OCI-LY1 (cell line): ENCODE data around the gene NOX5.

Source experiments
- H2AFZ ChIP-seq: fragments of 200-600 bp; sonication (generic), shearing (Covaris generic); 2 replicates; pipeline ENCODE4 v1.6.0; 2014; ENCODE audit warnings: antibody characterized with exemption, mild to moderate bottlenecking, low read length
- H3F3A ChIP-seq: fragments of 200-600 bp; sonication (generic), shearing (Covaris generic); 2 replicates; pipeline ENCODE4 v1.6.0; 2014; ENCODE audit warnings: mild to moderate bottlenecking, antibody characterized with exemption, low read length, moderate library complexity; ENCODE audit not compliant: insufficient read depth
- H3K27ac ChIP-seq: fragments of 200-600 bp; sonication (generic); 2 replicates; pipeline ENCODE4 v1.5.1; 2014; ENCODE audit warnings: low read length, mixed run types, mild to moderate bottlenecking, low read depth; ENCODE audit not compliant: poor library complexity, severe bottlenecking
- H3K27me3 ChIP-seq: fragments of 200-600 bp; sonication (generic); 2 replicates; pipeline ENCODE4 v1.6.0; 2014; ENCODE audit warnings: antibody characterized with exemption, mild to moderate bottlenecking, low read length, moderate library complexity; ENCODE audit not compliant: insufficient read depth
- H3K36me3 ChIP-seq: fragments of 200-600 bp; sonication (generic); 2 replicates; pipeline ENCODE4 v1.6.1; 2014; ENCODE audit warnings: mild to moderate bottlenecking, antibody characterized with exemption, low read length, moderate library complexity, mixed read lengths; ENCODE audit not compliant: insufficient read depth
- H3K4me1 ChIP-seq: fragments of 200-600 bp; sonication (generic); 2 replicates; pipeline ENCODE4 v1.5.1; 2014; ENCODE audit warnings: mild to moderate bottlenecking, low read length, moderate library complexity; ENCODE audit not compliant: insufficient read depth, severe bottlenecking
- H3K4me2 ChIP-seq: fragments of 200-600 bp; sonication (generic), shearing (Covaris generic); 2 replicates; pipeline ENCODE4 v1.6.1; 2014; ENCODE audit warnings: low read length
- H3K4me3 ChIP-seq: fragments of 200-600 bp; sonication (generic); 2 replicates; pipeline ENCODE4 v1.5.1; 2014; ENCODE audit warnings: low read length, low read depth, mild to moderate bottlenecking, mixed read lengths; ENCODE audit not compliant: poor library complexity, severe bottlenecking
- H3K79me2 ChIP-seq: fragments of 200-600 bp; shearing (Covaris generic); 2 replicates; pipeline ENCODE4 v1.6.1; 2016; ENCODE audit warnings: mixed run types, low read length, mixed read lengths; ENCODE audit not compliant: insufficient read depth
- H3K9ac ChIP-seq: fragments of 200-600 bp; sonication (generic), shearing (Covaris generic); 2 replicates; pipeline ENCODE4 v1.6.1; 2014; ENCODE audit warnings: mild to moderate bottlenecking, low read length, mixed read lengths
- H3K9me2 ChIP-seq: fragments of 200-600 bp; sonication (generic), shearing (Covaris generic); 2 replicates; pipeline ENCODE4 v1.6.1; 2014; ENCODE audit warnings: low read depth, mild to moderate bottlenecking, low read length, mixed read lengths
- H3K9me3 ChIP-seq: fragments of 200-600 bp; shearing (Covaris generic); 2 replicates; pipeline ENCODE4 v1.6.1; 2014; ENCODE audit warnings: low read length, mixed read lengths
- H4K20me1 ChIP-seq: fragments of 200-600 bp; sonication (generic), shearing (Covaris generic); 2 replicates; pipeline ENCODE4 v1.6.0; 2016; ENCODE audit warnings: mild to moderate bottlenecking, low read length; ENCODE audit not compliant: insufficient read depth
- EZH2 ChIP-seq: fragments of 200-600 bp; sonication (generic), shearing (Covaris generic); IDR thresholded peaks from 2 replicates; pipeline ENCODE4 v1.8.0; 2017; ENCODE audit warnings: borderline replicate concordance, mixed run types, mild to moderate bottlenecking, antibody characterized with exemption, low read length, moderate library complexity, mixed read lengths
- TF ChIP-seq, protein P1 (sequence below): fragments of 200-600 bp; sonication (generic), shearing (Covaris generic); IDR thresholded peaks from 2 replicates; pipeline ENCODE4 v1.5.1; 2017; ENCODE audit warnings: mild to moderate bottlenecking, antibody characterized with exemption, low read length, moderate library complexity, mixed read lengths

Gene NOX5

DNA sequence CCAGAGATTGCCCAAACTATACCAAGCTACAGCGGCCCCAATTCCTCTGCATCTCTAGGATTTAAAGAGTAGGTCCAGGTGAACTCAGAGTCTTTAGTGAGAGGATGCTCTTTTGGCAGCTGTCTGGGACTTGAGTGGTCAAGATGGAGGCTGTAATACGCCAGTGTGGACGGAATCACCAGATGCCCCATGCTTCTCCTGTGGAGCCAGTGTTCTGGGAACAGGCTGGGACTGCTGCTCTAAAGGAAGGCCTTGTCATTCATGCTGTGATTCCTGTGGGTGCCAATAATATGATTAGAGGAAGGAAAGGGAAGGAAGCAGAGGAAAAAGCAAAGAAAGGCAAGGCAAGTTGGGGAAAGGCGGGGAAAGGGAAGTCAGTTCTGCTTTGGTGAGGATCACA is 17.4 kb upstream of the NOX5 start:
- no peak overlapping the region for H3K9ac ChIP-seq
- no peaks in the 10 kb centered on the region for H4K20me1 ChIP-seq
- no peak for TF ChIP-seq EZH2
- TF ChIP-seq, protein P1, sequence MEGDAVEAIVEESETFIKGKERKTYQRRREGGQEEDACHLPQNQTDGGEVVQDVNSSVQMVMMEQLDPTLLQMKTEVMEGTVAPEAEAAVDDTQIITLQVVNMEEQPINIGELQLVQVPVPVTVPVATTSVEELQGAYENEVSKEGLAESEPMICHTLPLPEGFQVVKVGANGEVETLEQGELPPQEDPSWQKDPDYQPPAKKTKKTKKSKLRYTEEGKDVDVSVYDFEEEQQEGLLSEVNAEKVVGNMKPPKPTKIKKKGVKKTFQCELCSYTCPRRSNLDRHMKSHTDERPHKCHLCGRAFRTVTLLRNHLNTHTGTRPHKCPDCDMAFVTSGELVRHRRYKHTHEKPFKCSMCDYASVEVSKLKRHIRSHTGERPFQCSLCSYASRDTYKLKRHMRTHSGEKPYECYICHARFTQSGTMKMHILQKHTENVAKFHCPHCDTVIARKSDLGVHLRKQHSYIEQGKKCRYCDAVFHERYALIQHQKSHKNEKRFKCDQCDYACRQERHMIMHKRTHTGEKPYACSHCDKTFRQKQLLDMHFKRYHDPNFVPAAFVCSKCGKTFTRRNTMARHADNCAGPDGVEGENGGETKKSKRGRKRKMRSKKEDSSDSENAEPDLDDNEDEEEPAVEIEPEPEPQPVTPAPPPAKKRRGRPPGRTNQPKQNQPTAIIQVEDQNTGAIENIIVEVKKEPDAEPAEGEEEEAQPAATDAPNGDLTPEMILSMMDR = no peak
- H3K4me2 ChIP-seq = no peak overlapping the region
- no peak overlapping the region for H2AFZ ChIP-seq
- no peak overlapping the region for H3K4me3 ChIP-seq
- no peaks in the 10 kb centered on the region for H3F3A ChIP-seq
- H3K9me2 ChIP-seq = no peaks in the 10 kb centered on the region
- H3K27ac ChIP-seq = no peak overlapping the region
- no peaks in the 10 kb centered on the region for H3K79me2 ChIP-seq
- no peaks in the 10 kb centered on the region for H3K36me3 ChIP-seq
- H3K27me3 ChIP-seq = no peaks in the 10 kb centered on the region
- no peaks in the 10 kb centered on the region for H3K9me3 ChIP-seq
- no peaks in the 10 kb centered on the region for H3K4me1 ChIP-seq

DNA sequence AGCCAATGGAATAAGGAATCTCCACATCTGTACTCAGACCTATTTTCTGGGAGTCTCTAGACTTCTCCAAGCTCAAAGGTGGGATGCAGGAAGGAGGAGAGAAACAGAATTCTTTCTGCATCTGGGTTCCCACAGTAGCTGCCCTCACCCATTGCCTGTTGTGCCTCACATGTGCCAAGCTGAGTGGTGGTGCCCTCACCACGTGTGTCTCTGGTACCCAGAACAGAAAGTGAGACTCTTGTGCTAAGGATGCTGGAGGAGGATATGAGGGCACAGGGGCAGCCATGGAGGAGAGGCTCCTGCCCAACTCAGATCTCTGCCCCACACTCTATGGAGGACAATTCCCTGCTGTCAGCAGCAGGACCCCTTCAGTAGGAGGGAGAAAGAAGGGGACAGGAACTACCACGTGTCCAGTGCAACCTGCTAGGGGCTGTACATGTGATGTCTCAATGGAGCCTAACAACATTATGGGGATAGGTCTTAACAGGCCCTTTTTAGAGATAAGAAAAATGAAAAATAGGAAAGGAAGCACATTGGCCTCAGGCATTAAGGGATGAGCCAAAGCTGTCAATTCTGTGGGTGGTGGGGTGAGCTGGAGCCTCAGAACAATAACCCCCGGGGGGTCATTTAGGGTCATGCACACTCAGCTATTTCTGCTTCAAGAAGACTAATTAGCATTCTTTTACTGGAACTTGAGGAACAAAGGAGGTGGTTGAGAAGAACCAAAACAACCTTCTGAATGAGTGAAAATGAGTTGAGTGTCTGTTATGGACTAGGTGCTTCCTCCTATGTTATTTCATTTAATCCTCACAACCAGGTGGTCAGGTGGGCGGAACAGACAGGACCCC is 16.3 kb upstream of the NOX5 start:
- Histone ChIP-seq H4K20me1 (no peaks in the 10 kb centered on the region), H3K4me2 (no peak overlapping the region), H3K9me3 (no peaks in the 10 kb centered on the region), H3K27me3 (no peaks in the 10 kb centered on the region), H3K9me2 (no peaks in the 10 kb centered on the region), H2AFZ (no peak overlapping the region), H3K9ac (no peak overlapping the region), H3F3A (no peaks in the 10 kb centered on the region), H3K27ac (no peak overlapping the region), H3K4me3 (no peak overlapping the region), H3K79me2 (no peaks in the 10 kb centered on the region), H3K36me3 (no peaks in the 10 kb centered on the region), H3K4me1 (no peaks in the 10 kb centered on the region)
- TF ChIP-seq, protein P1 = no peak
- no peak for TF ChIP-seq EZH2

DNA sequence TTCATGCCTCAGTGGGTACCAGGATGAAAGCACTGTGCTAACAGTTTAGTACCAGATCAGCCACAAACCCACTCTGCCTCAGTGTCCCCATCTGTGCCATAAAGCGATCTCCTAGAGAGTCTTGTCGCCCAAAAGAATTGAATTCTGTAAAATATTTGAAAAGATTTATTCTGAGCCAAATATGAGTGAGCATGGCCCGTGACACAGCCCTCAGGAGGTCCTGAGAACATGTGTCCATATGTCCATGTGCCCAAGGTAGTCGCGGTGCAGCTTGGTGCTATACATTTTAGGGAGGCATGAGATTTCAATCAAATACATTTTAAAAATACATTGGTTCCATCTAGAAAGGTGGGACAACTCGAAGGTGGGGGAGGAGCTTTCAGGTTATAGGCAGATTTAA is 15.4 kb upstream of the NOX5 start:
- Histone ChIP-seq H3K9ac (no peak overlapping the region), H3F3A (no peaks in the 10 kb centered on the region)

More for the DNA sequence above, 15.4 kb upstream of the NOX5 start:
- Histone ChIP-seq H3K27ac (no peak overlapping the region), H3K9me3 (no peaks in the 10 kb centered on the region), H3K79me2 (no peaks in the 10 kb centered on the region), H3K4me2 (no peak overlapping the region), H3K27me3 (no peaks in the 10 kb centered on the region), H3K9me2 (no peaks in the 10 kb centered on the region), H3K4me1 (no peaks in the 10 kb centered on the region), H3K4me3 (no peak overlapping the region), H2AFZ (no peak overlapping the region), H3K36me3 (no peaks in the 10 kb centered on the region), H4K20me1 (no peaks in the 10 kb centered on the region)
- TF ChIP-seq, protein P1 = no peak
- TF ChIP-seq EZH2 = no peak
